ENCODE measurements around the gene NPY.

- TF ChIP-seq POLR2AphosphoS5 (IDR thresholded peaks at IDR 0.05; ENCODE audit: borderline replicate concordance, low read depth, low read length) (no peak), EZH2 (IDR thresholded peaks at IDR 0.05) (no peak), FOXP2 (optimal IDR thresholded peaks at IDR 0.05; ENCODE audit: control extremely low read depth, extremely low read length, insufficient read depth) (no peak)
Measured at GRCh38 chr7:24325708-24326107, 41.7 kb downstream of the NPY start.
